Upper lobe of left lung (tissue), 4 donors: ENCODE measurements around the gene GLT8D1.

ENCODE experiments used
- CTCF ChIP-seq, 6 experiments: fragments of 450-650 bp in 4 of 6; fragments of 200-600 bp in 2 of 6; sonication (generic) in 2 of 6; IDR thresholded peaks; one replicate each; pipeline ENCODE4 v1.5.1; 2016 to 2019; ENCODE audit warnings: antibody characterized with exemption in 6 of 6
- POLR2A ChIP-seq, 4 donors: fragments of 450-650 bp; IDR thresholded peaks; one replicate each; pipeline ENCODE4 v1.5.1; 2016 to 2017; ENCODE audit warnings: antibody characterized with exemption in 4 of 4, mild to moderate bottlenecking in 2 of 4
- POLR2AphosphoS5 ChIP-seq, 2 donors: sonication (generic); formaldehyde crosslinking; IDR thresholded peaks; one replicate each; pipeline ENCODE4 v1.5.1; 2017; ENCODE audit warnings: antibody characterized with exemption in 2 of 2

DNA sequence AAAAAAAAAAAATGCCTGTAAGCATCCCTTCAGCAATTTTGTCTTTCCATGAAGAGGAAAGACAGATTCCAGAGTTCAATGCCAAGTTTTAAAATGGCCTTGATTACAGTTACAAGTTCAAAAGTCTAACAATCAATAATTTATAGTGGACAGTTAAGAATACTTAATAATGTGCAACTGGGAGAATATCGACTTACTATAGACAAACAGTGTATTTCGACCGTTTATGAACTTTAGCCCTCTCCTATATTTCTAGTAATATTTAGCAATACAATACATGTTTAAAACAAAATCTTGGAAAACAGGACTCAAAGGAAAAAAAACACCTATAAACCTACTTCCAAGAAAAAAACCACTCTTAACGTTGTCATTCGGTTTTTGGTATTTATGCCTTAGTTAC lies 21.4 kb downstream of the GLT8D1 start:
- TF ChIP-seq POLR2A (IDR thresholded peaks at IDR 0.05) (no peak), CTCF (IDR thresholded peaks at IDR 0.05) (no peak), POLR2AphosphoS5 (IDR thresholded peaks at IDR 0.05) (no peak)
